ENCODE measurements around the gene SH3RF3. TPM values are rescaled to one million over a fixed set of nuclear protein-coding genes. Genes with fewer than 3 reads are reported as not detected.

The SH3RF3 gene
- total RNA-seq, 1 donor from 2014 or later: 7.9 TPM

GRCh38 chr2:109295070-109295780 lies 166.2 kb downstream of the SH3RF3 start:
- Histone ChIP-seq H3K36me3 (no peaks in the 10 kb centered on the region), H3K9me3 (replicated peaks) (peaks cover 7% of the 10 kb centered on the region), H3K4me3 (no peak overlapping the region), H3K27me3 (ENCODE audit: low read depth) (no peaks in the 10 kb centered on the region), H3K4me1 (peaks cover 27% of the 10 kb centered on the region), H3K27ac (replicated peaks) (no peak overlapping the region)
- TF ChIP-seq CTCF (IDR thresholded peaks at IDR 0.05; ENCODE audit: borderline replicate concordance): no peak
- DNase-seq: no peak
- intact Hi-C loops (cut with micrococcal nuclease): no loop called here

- no peak for DNase-seq
- Histone ChIP-seq H3K4me1 (peaks cover 29% of the 10 kb centered on the region), H3K27ac (replicated peaks) (no peak overlapping the region), H3K27me3 (ENCODE audit: low read depth) (no peaks in the 10 kb centered on the region), H3K9me3 (replicated peaks) (peaks cover 7% of the 10 kb centered on the region), H3K4me3 (no peak overlapping the region), H3K36me3 (no peaks in the 10 kb centered on the region)
- intact Hi-C loops (cut with micrococcal nuclease): no loop called here
- no peak for TF ChIP-seq CTCF (IDR thresholded peaks at IDR 0.05; ENCODE audit: borderline replicate concordance)
Measured at GRCh38 chr2:109295781-109296117, 166.7 kb downstream of the SH3RF3 start.

GRCh38 chr2:109297566-109298490 lies 168.8 kb downstream of the SH3RF3 start:
- TF ChIP-seq CTCF (IDR thresholded peaks at IDR 0.05; ENCODE audit: borderline replicate concordance): no peak
- H3K4me1 ChIP-seq: peaks cover 28% of the 10 kb centered on the region
- intact Hi-C loops (cut with micrococcal nuclease): no loop called here
- DNase-seq: no peak
- H3K27ac ChIP-seq (replicated peaks): no peak overlapping the region
- H3K9me3 ChIP-seq (replicated peaks): peaks cover 7% of the 10 kb centered on the region
- no peaks in the 10 kb centered on the region for H3K36me3 ChIP-seq
- H3K4me3 ChIP-seq: no peak overlapping the region
- H3K27me3 ChIP-seq (ENCODE audit: low read depth): no peaks in the 10 kb centered on the region

GRCh38 chr2:109298851-109299250 lies 169.8 kb downstream of the SH3RF3 start:
- Histone ChIP-seq H3K9me3 (replicated peaks) (peaks cover 7% of the 10 kb centered on the region), H3K27ac (replicated peaks) (no peak overlapping the region), H3K27me3 (ENCODE audit: low read depth) (no peaks in the 10 kb centered on the region), H3K4me3 (no peak overlapping the region), H3K4me1 (peaks cover 28% of the 10 kb centered on the region), H3K36me3 (no peaks in the 10 kb centered on the region)
- intact Hi-C loops (cut with micrococcal nuclease): no loop called here
- no peak for TF ChIP-seq CTCF (IDR thresholded peaks at IDR 0.05; ENCODE audit: borderline replicate concordance)
- no peak for DNase-seq

GRCh38 chr2:109299536-109299935 lies 170.5 kb downstream of the SH3RF3 start:
- TF ChIP-seq CTCF (IDR thresholded peaks at IDR 0.05; ENCODE audit: borderline replicate concordance): no peak
- no peaks in the 10 kb centered on the region for H3K36me3 ChIP-seq
- no peak overlapping the region for H3K4me3 ChIP-seq
- H3K9me3 ChIP-seq (replicated peaks): peaks cover 2% of the 10 kb centered on the region
- peaks cover 28% of the 10 kb centered on the region for H3K4me1 ChIP-seq
- DNase-seq: no peak
- intact Hi-C loops (cut with micrococcal nuclease): no loop called here
- no peaks in the 10 kb centered on the region for H3K27me3 ChIP-seq (ENCODE audit: low read depth)
- peak overlapping the region; percentile 65 for H3K27ac ChIP-seq (replicated peaks)

Data from left ventricle myocardium inferior (tissue), 1 donor.